ENCODE measurements around the gene BBS9.
"Not testable (repeated sequence)": the region's sequence is repeated elsewhere in the genome, so short reads cannot be mapped to it uniquely, and the experiment has no call there.

Gene BBS9

DNA sequence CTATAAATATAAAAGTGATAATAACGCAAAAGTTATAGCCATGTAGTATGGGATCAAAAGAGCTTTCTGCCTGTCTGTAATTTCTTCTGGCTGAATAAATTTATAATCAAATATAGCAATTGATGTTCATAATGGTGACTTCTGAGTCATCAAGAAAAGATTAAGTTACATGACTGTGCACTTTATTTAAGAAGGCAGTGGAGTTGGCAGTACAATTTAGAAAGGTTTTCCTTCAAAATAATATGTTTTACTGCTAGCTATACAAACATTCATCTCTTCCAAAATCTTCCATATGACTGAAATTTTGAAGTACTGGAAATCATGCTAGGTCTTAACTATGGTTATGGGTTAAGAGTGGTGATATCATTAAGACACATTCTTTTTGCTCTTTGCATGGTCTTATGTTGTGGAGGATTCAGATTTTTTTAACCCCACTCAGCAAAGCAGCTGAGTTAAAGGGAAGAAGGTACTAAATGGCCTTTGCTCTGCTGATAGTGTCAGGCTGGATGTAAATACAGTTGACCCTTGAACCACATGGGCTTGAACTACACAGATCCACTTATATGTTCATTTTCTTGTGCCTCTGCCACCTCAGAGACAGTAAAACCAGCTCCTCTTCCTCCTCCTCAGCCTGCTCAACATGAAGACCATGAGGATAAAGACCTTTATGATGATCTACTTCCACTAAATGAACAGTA is 323.6 kb downstream of the BBS9 start:
- DNase-seq = no peak

GRCh38 chr7:33457039-33457438 is 327.7 kb downstream of the BBS9 start:
- no peak for DNase-seq

GRCh38 chr7:33458581-33458980 is 329.2 kb downstream of the BBS9 start:
- no peak for DNase-seq

GRCh38 chr7:33459340-33459751 is 330.0 kb downstream of the BBS9 start:
- DNase-seq = no peak

DNA sequence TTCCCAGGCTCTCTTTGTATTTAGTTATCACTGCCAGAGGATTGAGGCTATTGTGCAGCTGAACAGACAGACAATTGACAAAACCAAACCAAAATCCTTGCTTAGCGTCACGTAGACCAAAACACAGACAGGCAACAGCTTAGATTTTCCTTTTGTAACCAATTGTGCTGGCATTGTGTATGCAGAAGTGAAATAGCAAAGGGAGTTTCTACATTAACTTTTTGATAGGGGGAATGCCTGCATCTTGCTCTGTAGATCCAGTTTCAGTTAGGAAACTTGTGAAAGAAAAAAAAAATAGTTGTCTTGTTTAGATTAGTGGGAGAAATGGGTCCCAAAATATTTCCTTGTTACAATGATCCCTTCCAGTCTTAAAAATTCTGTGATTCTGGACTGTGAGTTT is 333.8 kb downstream of the BBS9 start:
- no peak for DNase-seq

- DNase-seq = no peak
Observed at GRCh38 chr7:33466203-33466602, 336.8 kb downstream of the BBS9 start.

DNA sequence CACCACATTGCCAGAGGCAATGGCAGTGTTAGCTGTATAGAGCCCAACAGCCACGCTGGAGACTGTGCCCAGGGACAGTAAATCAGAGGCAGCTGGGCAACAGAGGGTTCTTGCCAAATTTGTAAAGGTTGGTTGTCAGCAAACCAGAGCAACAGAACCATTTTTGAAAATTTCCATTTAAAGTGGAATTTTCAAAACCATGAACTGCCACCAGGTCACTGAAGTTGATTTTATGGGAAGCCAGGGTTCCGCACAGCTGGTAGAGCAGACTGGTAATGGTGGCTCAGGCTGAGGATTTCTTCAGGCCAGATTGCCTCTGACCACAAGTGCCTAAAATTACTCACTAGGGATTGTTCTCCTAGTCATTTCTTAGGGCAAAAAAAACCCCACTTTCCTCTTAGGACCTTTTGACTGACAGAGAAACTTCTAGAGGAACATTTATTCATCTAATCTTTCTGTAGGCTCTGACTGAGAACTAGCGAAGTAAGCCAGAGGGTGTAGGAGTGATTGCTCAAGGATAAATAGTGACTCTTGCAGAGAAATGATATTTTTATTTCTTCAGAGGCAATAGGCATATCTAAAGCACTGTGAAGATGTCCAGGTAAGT is 342.4 kb downstream of the BBS9 start:
- no peak for DNase-seq

- DNase-seq = no peak
Observed at GRCh38 chr7:33472348-33473025, 343.1 kb downstream of the BBS9 start.

DNA sequence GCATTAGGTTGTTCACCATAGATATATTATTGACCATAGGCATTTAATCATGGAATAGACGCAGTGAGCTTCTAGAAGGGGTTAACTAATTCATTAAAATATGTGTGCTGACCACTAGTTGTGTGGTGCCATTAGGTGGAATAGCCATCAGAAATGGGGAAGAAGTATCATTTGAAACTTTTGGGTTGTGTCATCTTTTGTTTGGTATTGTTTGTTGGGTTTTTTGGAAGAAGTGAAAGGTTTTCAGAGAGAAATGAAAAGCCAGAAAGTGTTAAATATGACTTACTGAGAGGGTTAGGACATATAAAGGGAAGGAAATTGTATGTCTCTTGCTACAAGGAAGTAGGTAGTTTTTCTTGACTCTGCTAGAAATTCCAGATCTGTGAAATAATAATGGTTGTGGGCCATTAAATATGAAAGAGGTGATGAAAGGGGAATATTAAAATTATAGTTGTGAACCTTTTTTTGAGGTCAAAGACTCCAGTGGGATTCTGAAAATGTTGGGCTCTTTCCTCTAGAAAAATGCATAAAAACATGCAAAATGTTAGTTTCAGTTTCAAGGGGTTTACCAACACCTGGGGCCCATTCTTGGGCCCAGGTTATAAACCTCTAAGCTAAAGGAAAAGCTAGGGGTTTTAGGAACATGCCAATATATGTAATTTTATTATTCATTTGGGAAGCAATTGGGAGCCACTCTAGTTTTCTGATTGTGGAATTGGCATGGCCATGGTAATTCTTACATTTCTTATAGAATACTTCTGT is 348.5 kb downstream of the BBS9 start:
- no peak for DNase-seq

- not testable (repeated sequence) for DNase-seq
Observed at GRCh38 chr7:33484476-33484875, 355.1 kb downstream of the BBS9 start.

- DNase-seq = no peak
Observed at GRCh38 chr7:33485747-33486493, 356.6 kb downstream of the BBS9 start.

DNA sequence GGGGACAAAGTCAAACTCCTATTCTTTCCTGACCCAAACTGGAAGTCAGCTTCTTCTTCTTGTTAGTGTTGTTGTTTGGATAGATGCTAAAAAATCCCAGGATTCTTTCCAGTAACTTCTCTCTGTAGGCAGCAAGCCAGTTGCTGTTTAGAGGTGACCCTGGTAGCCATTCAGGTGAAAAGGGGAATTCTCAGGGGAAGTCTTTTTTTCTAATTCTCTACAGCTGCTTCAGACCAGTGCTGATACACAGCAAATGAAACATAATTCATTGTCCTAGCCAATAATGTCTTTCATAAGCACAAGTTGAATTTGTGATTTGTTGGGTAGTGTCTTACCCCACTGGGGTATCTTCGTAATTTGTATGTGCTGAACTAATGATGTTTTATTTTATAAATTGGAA is 357.3 kb downstream of the BBS9 start:
- no peak for DNase-seq

GRCh38 chr7:33487998-33488682 is 358.8 kb downstream of the BBS9 start:
- DNase-seq = no peak

- no peak for DNase-seq
Observed at GRCh38 chr7:33494474-33494873, 365.1 kb downstream of the BBS9 start.

DNA sequence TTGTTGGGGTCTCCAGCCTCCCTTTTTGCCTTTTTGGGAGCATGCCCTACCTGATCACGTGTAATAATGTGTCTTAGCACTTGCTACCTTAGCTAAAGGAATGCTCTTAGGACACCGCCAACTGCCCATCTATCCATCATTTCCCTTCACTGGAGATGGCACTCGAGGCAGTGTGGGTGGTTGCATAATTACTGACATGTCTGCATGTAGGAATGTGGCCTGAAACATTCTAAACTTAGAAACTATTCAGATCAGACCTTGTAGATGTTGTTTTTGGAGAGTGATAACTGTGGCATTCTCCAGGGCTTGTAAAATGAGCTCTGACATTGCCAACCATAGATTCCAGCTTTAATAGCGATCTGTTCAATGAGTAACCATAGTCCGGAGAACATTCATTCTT is 365.8 kb downstream of the BBS9 start:
- DNase-seq = no peak

DNA sequence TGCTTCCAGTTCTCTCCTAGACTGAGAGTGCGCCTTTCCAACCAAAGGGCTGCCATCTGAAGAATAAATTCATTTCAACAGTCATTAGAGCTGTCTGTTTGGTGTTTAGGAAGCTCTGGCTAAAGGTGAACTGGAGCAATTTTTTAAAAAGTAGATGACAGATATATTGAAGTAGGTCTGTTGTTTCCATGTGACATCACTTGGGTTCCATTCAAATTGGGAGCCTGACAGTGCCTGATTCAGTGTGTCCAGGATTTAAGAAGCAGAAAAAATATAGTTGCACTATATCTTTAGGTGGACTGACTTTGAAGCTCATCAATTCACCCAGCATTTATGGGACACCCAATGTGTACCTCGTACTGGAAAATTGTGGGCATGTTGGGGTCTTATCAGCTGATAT is 367.7 kb downstream of the BBS9 start:
- no peak for DNase-seq

GRCh38 chr7:33500703-33501701 is 371.6 kb downstream of the BBS9 start:
- DNase-seq = no peak

- DNase-seq = no peak
Observed at GRCh38 chr7:33503014-33503413, 373.6 kb downstream of the BBS9 start.

GRCh38 chr7:33503736-33504135 is 374.4 kb downstream of the BBS9 start:
- no peak for DNase-seq

- DNase-seq = no peak
Observed at GRCh38 chr7:33504266-33504665, 374.9 kb downstream of the BBS9 start.

DNA sequence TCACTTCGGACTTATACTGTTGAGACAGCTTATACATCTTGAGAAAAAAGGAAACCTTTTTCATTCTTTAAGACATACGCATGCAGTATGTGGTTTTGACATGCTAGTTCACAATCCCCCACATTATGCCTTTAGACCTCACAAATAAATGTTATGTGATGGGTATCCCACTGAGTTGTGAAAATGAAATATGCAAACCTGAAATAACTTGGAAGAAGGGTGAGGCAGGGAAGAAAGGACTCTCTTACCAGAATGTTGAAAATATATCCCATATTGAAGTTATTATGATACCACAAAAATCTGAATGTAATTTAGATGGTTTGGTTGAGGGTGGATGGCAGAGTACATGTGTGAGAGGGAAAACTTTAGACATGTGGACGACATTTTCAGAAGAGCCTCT is 379.8 kb downstream of the BBS9 start:
- DNase-seq = no peak
